GM18520 (cell line): ENCODE measurements around the gene CD3E.

Experiments
- ATAC-seq: cut with Tn5 transposase; IDR thresholded peaks from one replicate; pipeline ENCODE4 v1.9.1; 2021; ENCODE audit not compliant: unreplicated experiment

Gene CD3E

GRCh38 chr11:118321386-118322082 lies 17.0 kb downstream of the CD3E start:
- no peak for ATAC-seq

GRCh38 chr11:118322721-118323120 lies 18.2 kb downstream of the CD3E start:
- no peak for ATAC-seq

DNA sequence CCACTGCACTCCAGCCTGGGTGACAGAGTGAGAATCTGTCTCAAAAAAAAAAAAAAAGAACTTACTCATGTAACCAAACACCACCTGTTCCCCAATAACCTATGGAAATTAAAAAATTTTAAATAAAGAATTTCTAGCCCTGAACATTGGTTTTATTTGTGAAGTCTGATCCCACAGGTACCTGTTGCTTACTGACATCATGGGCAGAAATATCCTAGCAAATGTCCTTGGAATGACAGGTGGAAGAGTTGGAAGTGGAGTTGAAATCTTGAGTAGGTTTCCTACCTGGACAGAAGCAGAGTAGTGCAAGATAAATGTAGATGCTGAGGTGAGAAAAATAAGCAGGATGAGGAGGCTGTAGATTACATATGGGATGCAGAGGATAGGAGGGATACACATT lies 20.8 kb downstream of the CD3E start:
- no peak for ATAC-seq

GRCh38 chr11:118328745-118329144 lies 24.2 kb downstream of the CD3E start:
- ATAC-seq, result no peak

GRCh38 chr11:118334745-118335144 lies 30.2 kb downstream of the CD3E start:
- no peak for ATAC-seq

DNA sequence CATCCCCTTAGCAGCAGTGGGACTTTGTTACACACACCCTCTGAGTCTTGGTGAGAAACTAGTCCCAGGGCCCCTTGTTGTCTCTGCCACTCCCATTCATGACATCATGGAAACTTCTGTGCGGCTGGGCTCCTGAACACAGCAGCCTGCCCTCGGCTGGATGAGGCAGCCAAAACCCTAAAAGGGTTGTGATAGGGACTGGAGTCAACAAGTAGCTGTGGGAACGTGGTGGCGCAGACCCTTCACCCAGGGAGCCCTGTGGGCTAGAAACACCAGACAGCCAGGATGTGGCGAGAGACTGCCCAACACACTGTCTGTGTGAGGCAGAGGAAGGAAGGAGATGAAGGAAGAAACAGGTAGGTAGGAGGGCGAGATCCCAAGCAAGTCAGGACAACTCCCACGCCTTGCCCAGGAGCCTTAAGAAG lies 34.1 kb downstream of the CD3E start:
- no peak for ATAC-seq

DNA sequence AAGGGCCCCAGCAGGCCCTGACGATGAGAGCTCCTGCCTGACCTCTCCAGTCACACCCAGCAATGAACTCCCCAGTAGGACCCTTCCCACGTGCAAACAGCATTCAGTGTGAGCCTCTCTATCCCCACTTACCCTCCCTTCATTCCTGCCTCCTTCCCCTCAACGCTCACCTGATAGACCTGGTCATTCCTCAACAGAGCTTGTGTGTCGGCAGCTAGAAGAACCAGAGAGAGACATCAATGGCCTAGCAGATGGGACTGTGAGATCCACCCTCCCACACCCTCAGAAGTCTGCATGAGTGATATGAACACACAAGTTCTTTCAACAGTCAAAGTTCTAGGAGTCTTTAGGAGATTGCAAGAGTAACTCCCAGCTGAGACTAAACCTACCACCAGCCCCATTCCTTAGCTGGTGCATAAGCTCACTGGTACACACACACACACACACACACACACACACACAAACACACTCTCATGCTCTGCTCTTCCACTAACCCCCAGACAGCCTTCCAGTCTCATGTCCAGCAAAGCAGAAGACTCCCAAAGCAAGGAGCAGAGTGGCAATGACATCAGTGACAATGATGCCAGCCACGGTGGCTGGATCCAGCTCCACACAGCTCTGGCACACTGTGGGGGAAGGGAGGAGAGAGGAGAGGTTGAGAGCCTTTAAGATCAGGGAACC lies 34.9 kb downstream of the CD3E start:
- ATAC-seq, result no peak

DNA sequence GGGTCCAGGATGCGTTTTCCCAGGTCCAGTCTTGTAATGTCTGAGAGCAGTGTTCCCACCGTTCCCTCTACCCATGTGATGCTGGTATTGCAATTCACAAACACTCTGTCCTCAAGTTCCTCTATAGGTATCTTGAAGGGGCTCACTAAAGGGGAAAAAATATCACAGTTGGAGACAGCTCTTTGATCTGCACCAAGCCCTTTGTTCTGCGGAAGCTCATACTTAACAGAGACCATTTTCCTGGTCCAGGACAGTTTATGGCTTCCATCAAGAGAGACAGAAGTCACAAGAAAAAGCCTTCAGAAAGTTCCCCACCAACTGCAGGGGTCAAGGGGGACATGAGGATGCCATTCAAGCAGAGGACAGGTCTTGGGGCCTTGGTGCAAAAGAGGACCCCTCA lies 35.9 kb downstream of the CD3E start:
- ATAC-seq, result no peak

GRCh38 chr11:118341261-118341660 lies 36.7 kb downstream of the CD3E start:
- ATAC-seq, result no peak

DNA sequence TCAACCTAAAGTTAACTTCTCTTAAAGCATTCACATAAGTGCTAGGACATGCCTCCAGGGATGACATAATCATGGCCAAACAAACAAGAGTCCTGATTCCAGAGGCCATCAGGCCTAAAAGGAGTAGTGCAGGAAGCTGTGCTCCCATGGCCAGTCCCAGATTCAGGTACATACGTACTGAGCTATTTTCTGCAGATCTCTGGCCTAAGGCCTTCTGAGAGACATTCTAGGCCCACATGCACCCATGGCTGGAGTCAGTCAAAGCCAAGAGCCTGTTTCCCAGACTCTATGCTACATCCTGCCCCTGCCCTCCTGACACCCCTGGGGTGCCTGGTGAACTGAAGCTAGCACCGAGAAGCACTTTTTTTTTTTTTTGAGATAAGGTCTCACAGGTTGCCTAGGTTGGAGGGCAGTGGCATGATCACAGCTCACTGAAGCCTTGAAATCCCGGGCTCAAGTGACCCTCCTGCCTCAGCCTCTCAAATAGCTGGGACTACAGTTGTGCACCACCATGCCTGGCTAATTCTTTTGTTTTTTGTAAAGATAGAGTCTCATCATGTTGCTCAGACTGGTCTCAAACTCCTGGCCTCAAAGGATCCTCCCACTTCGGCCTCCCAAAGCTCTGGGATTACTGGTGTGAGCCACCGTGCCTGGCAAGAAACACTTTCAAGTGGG lies 37.4 kb downstream of the CD3E start:
- ATAC-seq, result no peak

GRCh38 chr11:118342503-118343161 lies 38.1 kb downstream of the CD3E start, which contains the start of gene CD3D:
TSS of gene CD3D (minus strand) at chr11:118342705. CDS start at chr11:118342607, 98 bp downstream.
- ATAC-seq, result no peak

- no peak for ATAC-seq
Observed at GRCh38 chr11:118343248-118343647, 38.7 kb downstream of the CD3E start.

GRCh38 chr11:118343981-118344515 lies 39.5 kb downstream of the CD3E start, which contains the start of gene CD3G:
TSS of gene CD3G (plus strand) at chr11:118344344. CDS start at chr11:118344424, 80 bp downstream.
- no peak for ATAC-seq

DNA sequence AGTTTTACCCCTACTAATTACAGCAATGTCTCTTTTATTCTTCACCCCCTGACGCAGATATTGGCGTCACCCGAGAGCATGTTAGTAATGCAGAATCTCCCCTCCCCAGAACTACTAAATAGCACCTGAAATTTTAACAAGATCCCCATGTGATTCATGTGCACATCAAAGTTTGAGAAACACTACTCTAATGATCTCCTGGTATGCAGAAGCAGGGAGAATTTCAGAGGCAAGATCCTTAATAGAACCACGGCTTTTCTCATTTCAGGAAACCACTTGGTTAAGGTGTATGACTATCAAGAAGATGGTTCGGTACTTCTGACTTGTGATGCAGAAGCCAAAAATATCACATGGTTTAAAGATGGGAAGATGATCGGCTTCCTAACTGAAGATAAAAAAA lies 44.9 kb downstream of the CD3E start:
- ATAC-seq, result no peak

- no peak for ATAC-seq
Observed at GRCh38 chr11:118353084-118353710, 48.7 kb downstream of the CD3E start.

- ATAC-seq, result no peak
Observed at GRCh38 chr11:118358071-118358470, 53.5 kb downstream of the CD3E start.

DNA sequence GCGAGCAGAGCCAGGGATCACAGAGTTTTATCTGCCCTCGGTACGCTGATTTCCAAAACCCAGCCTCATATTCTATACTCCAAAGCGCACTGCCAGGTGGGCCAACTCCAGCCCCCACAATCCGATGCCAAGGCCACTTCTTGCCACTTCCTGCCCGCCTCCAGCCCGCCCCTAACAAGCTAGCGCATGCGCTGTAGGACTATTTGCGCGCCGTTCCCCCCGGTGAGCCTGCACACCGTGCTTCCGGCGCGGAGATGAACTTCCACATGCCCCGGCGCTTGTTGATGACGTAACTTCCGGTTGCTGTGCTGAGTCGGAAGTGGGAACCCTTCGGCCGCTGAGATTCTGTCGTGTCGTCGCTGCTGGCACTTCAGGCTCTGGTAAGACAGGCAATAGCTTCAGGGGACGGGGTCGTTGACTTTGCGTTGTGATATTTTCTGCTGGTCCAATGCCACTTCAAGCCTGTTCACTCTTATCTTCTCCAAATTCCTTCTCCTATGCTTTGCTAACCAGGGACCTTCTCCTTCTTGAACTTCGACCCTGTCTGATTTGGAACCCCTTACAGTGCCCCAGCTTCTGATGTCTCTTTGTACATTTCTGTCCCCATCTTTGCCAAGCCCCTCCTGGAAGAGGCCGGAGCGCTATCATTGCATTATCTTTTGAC lies 54.9 kb downstream of the CD3E start, which contains the start of gene UBE4A:
TSS of gene UBE4A (plus strand) at position 306 of the 664 bp plus-strand sequence. CDS start 5,481 bp downstream, outside the sequence.
- ATAC-seq, result peak; percentile 69

DNA sequence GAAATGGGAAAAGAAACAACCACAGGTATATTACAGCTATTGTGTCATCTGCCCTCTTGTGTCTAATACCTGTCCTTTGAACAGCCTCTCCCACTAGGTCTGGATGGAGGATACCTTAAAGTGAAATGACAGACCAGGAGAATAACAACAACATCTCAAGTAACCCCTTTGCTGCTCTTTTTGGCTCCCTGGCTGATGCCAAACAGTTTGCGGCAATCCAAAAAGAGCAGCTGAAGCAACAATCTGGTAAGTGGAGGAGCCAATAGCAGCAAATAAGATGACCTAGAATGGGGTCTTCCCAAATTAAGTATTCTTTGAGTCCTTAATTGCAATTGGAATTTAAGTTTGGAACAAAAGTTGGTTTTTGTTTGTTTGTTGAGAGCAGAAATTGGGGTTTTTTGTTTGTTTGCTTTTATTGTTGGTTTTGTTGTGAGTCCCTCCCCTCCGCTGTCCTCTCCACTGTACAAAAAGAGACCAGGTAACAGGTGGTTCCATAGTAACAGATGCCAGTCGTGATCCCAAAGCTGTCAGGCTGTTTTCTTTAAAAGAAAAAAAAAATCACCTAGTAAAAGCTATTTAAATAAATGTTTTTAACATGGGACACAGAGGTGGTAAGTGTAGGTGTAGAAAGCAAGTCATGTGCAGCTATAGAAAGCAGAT lies 60.6 kb downstream of the CD3E start:
- ATAC-seq, result no peak
